H9 (cell line): ENCODE results near the gene QRICH2. TPM values are rescaled to one million over a fixed set of nuclear protein-coding genes. Genes with fewer than 3 reads are reported as not detected.

Experiments
- DNase-seq: peaks from one replicate; pipeline ENCODE4 v3.0.0-alpha.2; 2017
- H2AFZ ChIP-seq: one replicate; pipeline ENCODE4 v1.6.1; 2013; ENCODE audit warnings: mild to moderate bottlenecking, low read length, control low read depth, moderate library complexity
- H2AK5ac ChIP-seq: 2 replicates; pipeline ENCODE4 v1.6.1; 2013; ENCODE audit warnings: low read length, control low read depth, mixed read lengths; ENCODE audit not compliant: insufficient read length
- H2BK120ac ChIP-seq: one replicate; pipeline ENCODE4 v1.6.1; 2013; ENCODE audit warnings: low read depth, mild to moderate bottlenecking, low read length, control low read depth, inconsistent platforms; ENCODE audit not compliant: poor library complexity, severe bottlenecking
- H2BK12ac ChIP-seq: 2 replicates; pipeline ENCODE4 v1.6.1; 2013; ENCODE audit warnings: low read length, control low read depth, mixed read lengths, low read depth; ENCODE audit not compliant: insufficient read length
- H2BK15ac ChIP-seq: 2 replicates; pipeline ENCODE4 v1.6.1; 2013; ENCODE audit warnings: low read depth, low read length, control low read depth
- H2BK20ac ChIP-seq: one replicate; pipeline ENCODE4 v1.6.1; 2013; ENCODE audit warnings: low read depth, mild to moderate bottlenecking, low read length, control low read depth, inconsistent platforms; ENCODE audit not compliant: poor library complexity, severe bottlenecking
- H2BK5ac ChIP-seq: 2 replicates; pipeline ENCODE4 v1.6.1; 2013; ENCODE audit warnings: low read length, control low read depth, mixed read lengths; ENCODE audit not compliant: insufficient read length
- H3K14ac ChIP-seq: 2 replicates; pipeline ENCODE4 v1.6.1; 2013; ENCODE audit warnings: low read length, control low read depth; ENCODE audit not compliant: insufficient read depth
- H3K18ac ChIP-seq: 2 replicates; pipeline ENCODE4 v1.6.1; 2013; ENCODE audit warnings: low read depth, mild to moderate bottlenecking, mixed read lengths, low read length, control low read depth; ENCODE audit not compliant: insufficient read length
- H3K23ac ChIP-seq: 2 replicates; pipeline ENCODE4 v1.6.1; 2013; ENCODE audit warnings: low read length, control low read depth, mixed read lengths, low read depth; ENCODE audit not compliant: insufficient read length
- H3K23me2 ChIP-seq: 2 replicates; pipeline ENCODE4 v1.6.1; 2013; ENCODE audit warnings: low read depth, mild to moderate bottlenecking, mixed read lengths, low read length, control low read depth; ENCODE audit not compliant: insufficient read length, poor library complexity, severe bottlenecking
- H3K27ac ChIP-seq: 2 replicates; pipeline ENCODE4 v1.5.1; 2013; ENCODE audit warnings: low read length, control low read depth, mixed read lengths, low read depth; ENCODE audit not compliant: insufficient read length
- H3K27me3 ChIP-seq: 2 replicates; pipeline ENCODE4 v1.6.1; 2013; ENCODE audit warnings: low read length, control low read depth, inconsistent platforms; ENCODE audit not compliant: insufficient read depth
- H3K4ac ChIP-seq: 2 replicates; pipeline ENCODE4 v1.6.1; 2013; ENCODE audit warnings: low read depth, mild to moderate bottlenecking, control low read depth, inconsistent platforms, low read length, moderate library complexity
- H3K4me1 ChIP-seq: 2 replicates; pipeline ENCODE4 v1.6.1; 2013; ENCODE audit warnings: low read length, control low read depth, inconsistent platforms; ENCODE audit not compliant: insufficient read depth
- H3K4me2 ChIP-seq: 2 replicates; pipeline ENCODE4 v1.6.1; 2013; ENCODE audit warnings: low read length, control low read depth, mixed read lengths; ENCODE audit not compliant: insufficient read length, insufficient read depth
- H3K56ac ChIP-seq: 2 replicates; pipeline ENCODE4 v1.6.1; 2013; ENCODE audit warnings: low read depth, mild to moderate bottlenecking, mixed read lengths, low read length, control low read depth; ENCODE audit not compliant: insufficient read length
- H3K79me1 ChIP-seq: 2 replicates; pipeline ENCODE4 v1.6.1; 2013; ENCODE audit warnings: low read depth, mild to moderate bottlenecking, moderate library complexity, low read length, control low read depth, inconsistent platforms; ENCODE audit not compliant: insufficient read depth, poor library complexity, severe bottlenecking
- H3K79me2 ChIP-seq: 2 replicates; pipeline ENCODE4 v1.6.1; 2013; ENCODE audit warnings: low read length, control low read depth, inconsistent platforms; ENCODE audit not compliant: insufficient read depth
- H3K9ac ChIP-seq: 2 replicates; pipeline ENCODE4 v1.6.1; 2013; ENCODE audit warnings: low read length, control low read depth, mixed read lengths; ENCODE audit not compliant: insufficient read length; ENCODE audit errors: extremely low read depth
- H3K9me3 ChIP-seq: one replicate; pipeline ENCODE4 v1.6.1; 2013; ENCODE audit warnings: low read depth, low read length, inconsistent platforms; ENCODE audit not compliant: control insufficient read depth
- H3T11ph ChIP-seq: one replicate; pipeline ENCODE4 v1.6.1; 2013; ENCODE audit warnings: mild to moderate bottlenecking, low read length, control low read depth, inconsistent platforms
- H4K20me1 ChIP-seq: one replicate; pipeline ENCODE4 v1.6.1; 2013; ENCODE audit not compliant: control insufficient read depth, insufficient read length, insufficient read depth
- H4K5ac ChIP-seq: 2 replicates; pipeline ENCODE4 v1.6.1; 2013; ENCODE audit warnings: low read depth, mild to moderate bottlenecking, mixed read lengths, low read length, control low read depth; ENCODE audit not compliant: insufficient read length
- H4K8ac ChIP-seq: replicated peaks from 2 replicates; pipeline ENCODE4 v1.6.1; 2013; ENCODE audit warnings: low read length, control low read depth, mixed read lengths, low read depth; ENCODE audit not compliant: insufficient read length
- H4K91ac ChIP-seq: 2 replicates; pipeline ENCODE4 v1.6.1; 2013; ENCODE audit warnings: low read depth, mild to moderate bottlenecking, moderate library complexity, mixed read lengths, low read length, control low read depth; ENCODE audit not compliant: insufficient read length
- H3K27ac Mint-ChIP-seq, 3 experiments: 2 replicates in 2 of 3; 3 replicates in 1 of 3; pipeline ENCODE4 v1.8.0; 2020 to 2021; ENCODE audit warnings: mixed read lengths in 3 of 3, mild to moderate bottlenecking in 1 of 3, moderate library complexity in 1 of 3
- H3K27me3 Mint-ChIP-seq: 2 replicates; pipeline ENCODE4 v1.8.0; 2021; ENCODE audit warnings: low read depth, mild to moderate bottlenecking, moderate library complexity, mixed read lengths
- H3K36me3 Mint-ChIP-seq, 3 experiments: 2 replicates in 2 of 3; 3 replicates in 1 of 3; pipeline ENCODE4 v1.8.0; 2020 to 2021; ENCODE audit warnings: low read depth in 3 of 3, mixed read lengths in 3 of 3; ENCODE audit not compliant: insufficient read depth in 1 of 3
- H3K4me1 Mint-ChIP-seq, 2 experiments: 2 replicates each; pipeline ENCODE4 v1.8.0; 2020; ENCODE audit warnings: mixed read lengths in 2 of 2
- H3K4me3 Mint-ChIP-seq, 2 experiments: 2 replicates in 1 of 2; 3 replicates in 1 of 2; pipeline ENCODE4 v1.8.0; 2020 to 2021; ENCODE audit warnings: mild to moderate bottlenecking in 2 of 2, mixed read lengths in 2 of 2, moderate library complexity in 1 of 2
- H3K9me3 Mint-ChIP-seq, 2 experiments: 2 replicates in 1 of 2; 3 replicates in 1 of 2; pipeline ENCODE4 v1.8.0; 2020; ENCODE audit warnings: mild to moderate bottlenecking in 2 of 2, mixed read lengths in 2 of 2, moderate library complexity in 1 of 2
- CTCF ChIP-seq: fragments of 200-600 bp; sonication (generic); conservative IDR thresholded peaks from 3 replicates; pipeline ENCODE4 v1.8.0; 2021; ENCODE audit warnings: antibody characterized with exemption, mild to moderate bottlenecking
- WGBS: extraction: QIAGEN DNeasy Blood & Tissue Kit; methylation state at CpG from one replicate; pipeline ENCODE4 v1.1.7; 2013; ENCODE audit warnings: missing lambda C conversion rate, low lambda C conversion rate, mixed read lengths; ENCODE audit not compliant: insufficient read length; ENCODE audit errors: extremely low coverage; 5-methylcytosine and 5-hydroxymethylcytosine counted together
- total RNA-seq: library from RNA; stranded (reverse); gene quantifications from 2 replicates; pipeline ENCODE4 v1.2.1, GENCODE V29; 2021

QRICH2 gene
- total RNA-seq, 1 experiment from 2014 or later, result 3.2 TPM

GRCh38 chr17:76263896-76264295 is 44.2 kb downstream of the QRICH2 start:
- H3K14ac ChIP-seq, result no peak overlapping the region
- H3K27ac ChIP-seq, result no peak overlapping the region
- H3K4me2 ChIP-seq, result no peak overlapping the region
- Mint-ChIP-seq H3K4me1 (peaks cover 31 to 44% of the 10 kb centered on the region in 2 experiments), H3K27me3 (no peaks in the 10 kb centered on the region), H3K36me3 (peaks cover 2 to 6% (median 6%) of the 10 kb centered on the region in 3 experiments; a peak in 5 of 7 replicates), H3K27ac (no peak overlapping the region; a peak in 1 of 7 replicates), H3K9me3 (no peaks in the 10 kb centered on the region), H3K4me3 (no peak overlapping the region)
- no peak overlapping the region for H3K18ac ChIP-seq
- H2BK5ac ChIP-seq, result no peak overlapping the region
- no peak overlapping the region for H2BK20ac ChIP-seq
- peaks cover 7% of the 10 kb centered on the region for H3K79me1 ChIP-seq
- no peak overlapping the region for H3K4ac ChIP-seq
- H4K5ac ChIP-seq, result no peak overlapping the region
- H2AFZ ChIP-seq, result no peak overlapping the region
- no peaks in the 10 kb centered on the region for H4K20me1 ChIP-seq
- H3T11ph ChIP-seq, result no peak overlapping the region
- no peak overlapping the region for H2BK12ac ChIP-seq
- WGBS, result no CpG with 5 or more reads among the region's 5 CpGs
- TF ChIP-seq CTCF, result no peak
- peaks cover 5% of the 10 kb centered on the region for H3K4me1 ChIP-seq
- H2AK5ac ChIP-seq, result no peak overlapping the region
- no peak overlapping the region for H2BK15ac ChIP-seq
- DNase-seq, result no peak
- no peak overlapping the region for H3K56ac ChIP-seq
- H3K9me3 ChIP-seq, result no peaks in the 10 kb centered on the region
- H3K27me3 ChIP-seq, result no peaks in the 10 kb centered on the region
- no peak overlapping the region for H4K8ac ChIP-seq
- peaks cover 4% of the 10 kb centered on the region for H3K23me2 ChIP-seq
- H3K23ac ChIP-seq, result no peak overlapping the region
- H4K91ac ChIP-seq, result no peak overlapping the region
- H2BK120ac ChIP-seq, result no peak overlapping the region
- peaks cover 2% of the 10 kb centered on the region; the same call in 1 of the 2 replicates for H3K79me2 ChIP-seq
- H3K9ac ChIP-seq, result no peak overlapping the region
